Activated naive CD8-positive, alpha-beta T cell treated with anti-CD3 and anti-CD28 coated beads for 36 hours (primary cell): ENCODE results near the gene CARNS1. TPM values are rescaled to one million over a fixed set of nuclear protein-coding genes. Genes with fewer than 3 reads are reported as not detected.

Experiments
- total RNA-seq, 2 experiments: library from RNA; stranded (reverse); gene quantifications; one replicate each; pipeline ENCODE4 v1.2.3, GENCODE V29; 2021

Gene CARNS1
- total RNA-seq, 2 experiments from 2014 or later = 3.1 to 3.7 TPM

Other genes starting within 250 kb of the CARNS1 start
- gene GRK2, start 149.2 kb upstream of the CARNS1 start, total RNA-seq = 100 to 1,000 TPM; 211 to 219 TPM
- 10 to 100 TPM; 52.0 to 55.7 TPM for gene ANKRD13D, start 126.4 kb upstream of the CARNS1 start, total RNA-seq
- 1 to 10 TPM; 4.6 to 4.7 TPM for gene SSH3, start 112.1 kb upstream of the CARNS1 start, total RNA-seq
- 10 to 100 TPM; 28.5 to 28.6 TPM for gene POLD4, start 62.1 kb upstream of the CARNS1 start, total RNA-seq
- under 1 TPM; 0.31 to 0.56 TPM for gene CLCF1, start 42.1 kb upstream of the CARNS1 start, total RNA-seq
- gene RAD9A, start 23.7 kb upstream of the CARNS1 start, total RNA-seq = 10 to 100 TPM; 31.2 to 33.7 TPM
- 100 to 1,000 TPM; 262 to 269 TPM for gene PPP1CA, start 13.8 kb upstream of the CARNS1 start, total RNA-seq
- gene TBC1D10C, start 11.6 kb upstream of the CARNS1 start, total RNA-seq = 100 to 1,000 TPM; 117 to 121 TPM
- gene RPS6KB2, start 12.8 kb downstream of the CARNS1 start, total RNA-seq = 10 to 100 TPM; 64.9 to 67.7 TPM
- 100 to 1,000 TPM; 110 to 117 TPM for gene PTPRCAP, start 22.0 kb downstream of the CARNS1 start, total RNA-seq
- gene CORO1B, start 27.8 kb downstream of the CARNS1 start, total RNA-seq = 100 to 1,000 TPM; 293 to 310 TPM
- gene GPR152, start 37.1 kb downstream of the CARNS1 start, total RNA-seq = not detected
- under 1 TPM; 0.27 to 0.28 TPM for gene CABP4, start 39.7 kb downstream of the CARNS1 start, total RNA-seq
- 10 to 100 TPM; 43.7 to 45.8 TPM for gene TMEM134, start 53.6 kb downstream of the CARNS1 start, total RNA-seq
- gene AIP, start 67.3 kb downstream of the CARNS1 start, total RNA-seq = 100 to 1,000 TPM; 107 to 112 TPM
- 10 to 100 TPM; 52.7 to 56.4 TPM for gene PITPNM1, start 89.7 kb downstream of the CARNS1 start, total RNA-seq
- gene CDK2AP2, start 92.5 kb downstream of the CARNS1 start, total RNA-seq = 10 to 100 TPM; 49.7 to 50.5 TPM
- gene CABP2, start 107.8 kb downstream of the CARNS1 start, total RNA-seq = not detected
- gene GSTP1, start 168.1 kb downstream of the CARNS1 start, total RNA-seq = 100 to 1,000 TPM; 452 to 465 TPM
- 100 to 1,000 TPM; 317 to 321 TPM for gene NDUFV1, start 191.3 kb downstream of the CARNS1 start, total RNA-seq
- gene NUDT8, start 214.3 kb downstream of the CARNS1 start, total RNA-seq = 10 to 100 TPM; 30.2 to 31.0 TPM
- not detected for gene TBX10, start 224.1 kb downstream of the CARNS1 start, total RNA-seq
- under 1 TPM; 0.27 to 0.70 TPM for gene ACY3, start 235.1 kb downstream of the CARNS1 start, total RNA-seq